PC-3 (cell line): ENCODE measurements around the gene CDK5RAP3. TPM values are rescaled to one million over a fixed set of nuclear protein-coding genes. Genes with fewer than 3 reads are reported as not detected.
"Not testable (repeated sequence)": the region's sequence is repeated elsewhere in the genome, so short reads cannot be mapped to it uniquely, and the experiment has no call there.

Experiments
- ATAC-seq: fragments of 200-7000 bp; cut with Tn5 transposase; 2 replicates; pipeline ENCODE4 v1.9.1; 2020; ENCODE audit warnings: mild to moderate bottlenecking, moderate library complexity
- BruUV-seq: library from RNA; stranded (reverse); fragments of 400-500 nt; replicated peaks from 2 replicates; lab custom pipeline; 2021; lab: Mats Ljungman, UMichigan
- CTCF ChIA-PET: fragments of 300-600 bp; sonication (Branson Sonifier 250); formaldehyde crosslinking; loops from one replicate; lab custom pipeline; 2022; ENCODE audit warnings: antibody characterized with exemption; lab: Charles Lee
- POLR2A ChIA-PET: fragments of 300-600 bp; sonication (Branson Sonifier 250); formaldehyde crosslinking; loops from one replicate; lab custom pipeline; 2022; ENCODE audit warnings: antibody characterized with exemption; ENCODE audit not compliant: unreplicated experiment; lab: Charles Lee
- DNase-seq: peaks from one replicate; pipeline ENCODE4 v3.0.0-alpha.2; 2015
- H2AFZ ChIP-seq: fragments of 300-600 bp; sonication (generic); 2 replicates; pipeline ENCODE4 v1.6.0; 2016; ENCODE audit warnings: antibody characterized with exemption, low read length
- H3F3A ChIP-seq: fragments of 300-600 bp; sonication (generic); one replicate; pipeline ENCODE4 v1.6.0; 2017; ENCODE audit warnings: antibody characterized with exemption, low read length, control low read depth, mild to moderate bottlenecking; ENCODE audit not compliant: unreplicated experiment
- H3K27ac ChIP-seq: fragments of 300-600 bp; sonication (generic); 2 replicates; pipeline ENCODE4 v1.5.1; 2016; ENCODE audit warnings: mild to moderate bottlenecking, low read length
- H3K27me3 ChIP-seq: fragments of 300-600 bp; sonication (generic); 2 replicates; pipeline ENCODE4 v1.6.1; 2016; ENCODE audit warnings: low read length, mixed read lengths
- H3K36me3 ChIP-seq: fragments of 300-600 bp; sonication (generic); 2 replicates; pipeline ENCODE4 v1.6.1; 2016; ENCODE audit warnings: low read depth, mixed run types, low read length, mixed read lengths
- H3K4me1 ChIP-seq: fragments of 300-600 bp; sonication (generic); 2 replicates; pipeline ENCODE4 v1.5.1; 2016; ENCODE audit warnings: low read length; ENCODE audit not compliant: insufficient read depth
- H3K4me2 ChIP-seq: fragments of 300-600 bp; sonication (generic); 2 replicates; pipeline ENCODE4 v1.6.0; 2016; ENCODE audit warnings: low read length
- H3K4me3 ChIP-seq: fragments of 300-600 bp; sonication (generic); 2 replicates; pipeline ENCODE4 v1.5.1; 2016; ENCODE audit warnings: mild to moderate bottlenecking, low read length, mixed read lengths
- H3K79me2 ChIP-seq: fragments of 300-600 bp; sonication (generic); 2 replicates; pipeline ENCODE4 v1.6.1; 2017; ENCODE audit warnings: low read length, mixed read lengths
- H3K9ac ChIP-seq: fragments of 300-600 bp; sonication (generic); 2 replicates; pipeline ENCODE4 v1.6.0; 2016; ENCODE audit warnings: mild to moderate bottlenecking, low read length
- H3K9me2 ChIP-seq: fragments of 300-600 bp; sonication (generic); replicated peaks from 2 replicates; pipeline ENCODE4 v1.6.1; 2016; ENCODE audit warnings: mixed run types, low read length, mixed read lengths
- H3K9me3 ChIP-seq: fragments of 300-600 bp; sonication (generic); 2 replicates; pipeline ENCODE4 v1.6.1; 2016; ENCODE audit warnings: low read length, mixed read lengths
- H4K20me1 ChIP-seq: fragments of 300-600 bp; sonication (generic); 2 replicates; pipeline ENCODE4 v1.6.1; 2016; ENCODE audit warnings: low read length, mixed read lengths
- CTCF ChIP-seq: fragments of 300-600 bp; sonication (generic); conservative IDR thresholded peaks from 2 replicates; pipeline ENCODE4 v1.5.1; 2017; ENCODE audit warnings: antibody characterized with exemption, low read depth, mild to moderate bottlenecking, low read length
- EZH2 ChIP-seq: fragments of 300-600 bp; sonication (generic); IDR thresholded peaks from one replicate; pipeline ENCODE4 v1.6.1; 2017; ENCODE audit warnings: antibody characterized with exemption, mild to moderate bottlenecking, low read length; ENCODE audit not compliant: unreplicated experiment
- EZH2phosphoT487 ChIP-seq: fragments of 300-600 bp; sonication (generic); IDR thresholded peaks from 2 replicates; pipeline ENCODE4 v1.6.1; 2018; ENCODE audit warnings: mild to moderate bottlenecking, antibody characterized with exemption, low read length, borderline replicate concordance
- intact Hi-C: fragments of 100-400 bp; cut with micrococcal nuclease; formaldehyde crosslinking; loops from 2 replicates; pipeline ENCODE4 v1.9.0; 2023
- total RNA-seq: library from RNA; depleted of rRNA; stranded (reverse); fragments of >200 nt; gene quantifications from 2 replicates; pipeline ENCODE4 v1.2.3, GENCODE V29; 2014

CDK5RAP3 gene
- total RNA-seq, 1 experiment from 2014 or later: 193 TPM

- POLR2A ChIA-PET: no interaction called here
- H3K27ac ChIP-seq: no peak overlapping the region
Observed at GRCh38 chr17:47929218-47930000, 41.5 kb upstream of the CDK5RAP3 start.

GRCh38 chr17:47931848-47932247 lies 39.1 kb upstream of the CDK5RAP3 start:
- intact Hi-C loops: no loop called here
- H3K9me2 ChIP-seq: no peaks in the 10 kb centered on the region
- no peaks in the 10 kb centered on the region for H4K20me1 ChIP-seq
- no peak for TF ChIP-seq EZH2
- TF ChIP-seq CTCF: no peak
- no peak for TF ChIP-seq EZH2phosphoT487
- CTCF ChIA-PET: no interaction called here
- H3K27ac ChIP-seq: no peak overlapping the region
- peaks cover 19% of the 10 kb centered on the region for H3K4me1 ChIP-seq
- H3K9ac ChIP-seq: no peak overlapping the region
- POLR2A ChIA-PET: no interaction called here
- DNase-seq (no peak), ATAC-seq (no peak)
- no peak overlapping the region for H3K4me2 ChIP-seq
- no peaks in the 10 kb centered on the region for H3K79me2 ChIP-seq
- H3F3A ChIP-seq: no peaks in the 10 kb centered on the region
- no peak overlapping the region for H3K4me3 ChIP-seq
- no peaks in the 10 kb centered on the region for H3K9me3 ChIP-seq
- H3K27me3 ChIP-seq: no peaks in the 10 kb centered on the region
- no peak overlapping the region for H2AFZ ChIP-seq
- no TSS peak for BruUV-seq
- no peaks in the 10 kb centered on the region for H3K36me3 ChIP-seq

More at GRCh38 chr17:47929218-47930000, 41.5 kb upstream of the CDK5RAP3 start:
- BruUV-seq: no TSS peak
- Histone ChIP-seq H3K9ac (no peak overlapping the region), H3F3A (no peaks in the 10 kb centered on the region), H3K79me2 (no peaks in the 10 kb centered on the region), H3K4me1 (no peaks in the 10 kb centered on the region; the same call in 1 of the 2 replicates), H3K9me3 (no peaks in the 10 kb centered on the region), H3K9me2 (no peaks in the 10 kb centered on the region), H3K4me3 (no peak overlapping the region), H3K36me3 (peaks cover 6% of the 10 kb centered on the region; the same call in 1 of the 2 replicates), H4K20me1 (no peaks in the 10 kb centered on the region), H2AFZ (no peak overlapping the region), H3K4me2 (no peak overlapping the region), H3K27me3 (no peaks in the 10 kb centered on the region)
- ATAC-seq: no peak; the same call in 1 of the 2 replicates
- DNase-seq: no peak
- intact Hi-C loops: no loop called here
- no peak for TF ChIP-seq CTCF
- no peak for TF ChIP-seq EZH2
- no peak for TF ChIP-seq EZH2phosphoT487
- CTCF ChIA-PET: no interaction called here

- CTCF ChIA-PET: no interaction called here
- Histone ChIP-seq H3K4me1 (peaks cover 26% of the 10 kb centered on the region), H4K20me1 (no peaks in the 10 kb centered on the region), H3K79me2 (no peaks in the 10 kb centered on the region), H3K27me3 (no peaks in the 10 kb centered on the region), H3F3A (no peaks in the 10 kb centered on the region), H3K4me3 (no peak overlapping the region), H3K4me2 (no peak overlapping the region), H3K27ac (no peak overlapping the region), H3K9me3 (no peaks in the 10 kb centered on the region), H3K36me3 (no peaks in the 10 kb centered on the region), H2AFZ (no peak overlapping the region), H3K9ac (no peak overlapping the region), H3K9me2 (no peaks in the 10 kb centered on the region)
- DNase-seq (peak; percentile 71), ATAC-seq (peak; percentile 26; the same call in 1 of the 2 replicates)
- POLR2A ChIA-PET: no interaction called here
- no TSS peak for BruUV-seq
- no peak for TF ChIP-seq CTCF
- TF ChIP-seq EZH2phosphoT487: no peak
- TF ChIP-seq EZH2: no peak
- intact Hi-C loops: no loop called here
Observed at GRCh38 chr17:47934856-47935255, 36.1 kb upstream of the CDK5RAP3 start.

- H3K27ac ChIP-seq, H3K79me2 ChIP-seq, CTCF ChIA-PET, H4K20me1 ChIP-seq, BruUV-seq, H3K9me3 ChIP-seq, H2AFZ ChIP-seq, DNase-seq, H3K4me3 ChIP-seq, intact Hi-C loops, H3K9ac ChIP-seq, H3F3A ChIP-seq, H3K36me3 ChIP-seq, H3K9me2 ChIP-seq, H3K27me3 ChIP-seq, POLR2A ChIA-PET, ATAC-seq: not testable (repeated sequence)
- peaks cover 26% of the 10 kb centered on the region for H3K4me1 ChIP-seq
- H3K4me2 ChIP-seq: peak overlapping the region; percentile 20
Observed at GRCh38 chr17:47935468-47935867, 35.4 kb upstream of the CDK5RAP3 start.
